Pancreas (tissue), 10 donors: Measurements from ENCODE around the gene GLIPR2. TPM values are rescaled to one million over a fixed set of nuclear protein-coding genes. Genes with fewer than 3 reads are reported as not detected.
A peak's percentile ranks its signal among the peaks of the same experiment; 100 is the strongest.

Experiments
- ATAC-seq, 4 donors: fragments of 200-7000 bp; cut with Tn5 transposase; one replicate each; pipeline versions ENCODE4 v1.8.0 to v1.9.1; 2020; ENCODE audit warnings: mild to moderate bottlenecking in 4 of 4, moderate library complexity in 4 of 4
- DNase-seq, 6 donors: peaks; one replicate each; pipeline ENCODE4 v3.0.0-alpha.2; 2020
- FAIRE-seq: peaks from 2 replicates; lab custom pipeline; 2012; peaks lifted over from hg19 to GRCh38; lab: Jason Lieb, UNC
- H3K27ac ChIP-seq, 4 donors: fragments of 200-600 bp; sonication (generic); 1 replicate in 3 of 4; 2 replicates in 1 of 4; pipeline versions ENCODE4 v1.5.0 to v1.8.0; 2020
- H3K27me3 ChIP-seq, 4 donors: fragments of 200-600 bp; one replicate each; pipeline ENCODE4 v1.8.0; 2021
- H3K36me3 ChIP-seq, 3 donors: fragments of 200-600 bp; sonication (generic) in 1 of 3; one replicate each; pipeline versions ENCODE4 v1.5.0 to v1.8.0; 2020 to 2021
- H3K4me1 ChIP-seq, 3 donors: fragments of 200-600 bp; one replicate each; pipeline ENCODE4 v1.8.0; 2021
- H3K4me3 ChIP-seq, 4 donors: fragments of 200-600 bp; sonication (generic) in 2 of 4; one replicate each; pipeline versions ENCODE4 v1.5.0 to v1.8.0; 2020 to 2021
- H3K9me3 ChIP-seq, 4 donors: fragments of 200-600 bp; one replicate each; pipeline ENCODE4 v1.8.0; 2021
- WGBS, 2 donors: extraction: QIAGEN DNeasy Blood & Tissue Kit; methylation state at CpG; one replicate each; pipeline ENCODE4 v1.1.7; 2013; 5-methylcytosine and 5-hydroxymethylcytosine counted together
- intact Hi-C, 3 donors: fragments of 100-400 bp; cut with DNase I; formaldehyde crosslinking; loops; one replicate each; pipeline versions ENCODE4 v1.11.1 to v1.14.2; 2022
- polyA plus RNA-seq, 2 donors: library from polyadenylated mRNA; stranded (reverse); fragments of 200-250 nt; gene quantifications; one replicate each; pipeline ENCODE4 v1.2.3, GENCODE V29; 2013
- total RNA-seq, 6 donors: library from RNA; stranded (reverse); fragmentation: NEBNext Ultra II Directional in 4 of 6; extraction: Animal tissue kit (Norgen Biotek cat#: 25700) in 4 of 6; gene quantifications; one replicate each; pipeline versions ENCODE4 v1.2.1 to v1.2.4, GENCODE V29; 2021 to 2023
- TF ChIP-seq, protein P1 (sequence below), 4 donors: fragments of 200-600 bp; sonication (generic) in 3 of 4; IDR thresholded peaks; one replicate each; pipeline versions ENCODE4 v1.5.0 to v1.8.0; 2021; ENCODE audit warnings: antibody characterized with exemption in 4 of 4
- donor health status: healthy with polysubstance abuse.
- donor health status: DM: no; HTN: no; CAD: no; lungs with moderate emphysema.
- donor health status: DM: no; HTN: no; CAD: no.
- donor health status: control.
- donor health status: control.
- donor health status: Bipolar disorder and iron deficiency.
- donor health status: DM: yes; HTN: yes; CAD: no.
- donor health status: DM: no; HTN: no; CAD: no.
- donor health status: DM: no; HTN: no; CAD: no.
- donor health status: DM: yes; HTN: yes; CAD: no.

GLIPR2 gene
- total and polyA plus RNA-seq, 8 donors = 1.3 to 10.0 (median 4.5) TPM

DNA sequence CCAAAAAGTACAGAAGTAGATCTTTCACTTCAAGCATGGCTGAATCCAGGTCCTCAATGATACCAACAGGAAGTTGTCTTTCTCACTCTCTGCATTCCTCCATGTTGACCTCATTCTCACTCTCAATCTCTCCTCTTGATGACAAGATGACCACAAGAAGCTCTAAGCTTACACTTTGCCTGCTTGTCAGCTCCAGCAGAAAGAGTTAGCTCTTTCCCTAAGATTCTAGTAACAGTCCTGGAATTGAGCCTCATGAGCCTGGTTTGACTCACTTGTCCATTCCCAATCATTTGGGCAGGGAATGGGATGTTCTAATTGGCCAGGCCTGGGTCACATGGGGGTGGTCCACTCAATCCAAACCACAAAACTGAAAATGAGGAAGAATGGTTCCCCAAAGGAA lies 50.9 kb downstream of the GLIPR2 start:
- Histone ChIP-seq H3K27me3 (no peaks in the 10 kb centered on the region), H3K4me3 (no peak overlapping the region), H3K27ac (no peak overlapping the region), H3K9me3 (no peaks in the 10 kb centered on the region), H3K36me3 (no peaks in the 10 kb centered on the region), H3K4me1 (peaks cover 2 to 9% (median 6%) of the 10 kb centered on the region in 3 donors)
- TF ChIP-seq, protein P1, sequence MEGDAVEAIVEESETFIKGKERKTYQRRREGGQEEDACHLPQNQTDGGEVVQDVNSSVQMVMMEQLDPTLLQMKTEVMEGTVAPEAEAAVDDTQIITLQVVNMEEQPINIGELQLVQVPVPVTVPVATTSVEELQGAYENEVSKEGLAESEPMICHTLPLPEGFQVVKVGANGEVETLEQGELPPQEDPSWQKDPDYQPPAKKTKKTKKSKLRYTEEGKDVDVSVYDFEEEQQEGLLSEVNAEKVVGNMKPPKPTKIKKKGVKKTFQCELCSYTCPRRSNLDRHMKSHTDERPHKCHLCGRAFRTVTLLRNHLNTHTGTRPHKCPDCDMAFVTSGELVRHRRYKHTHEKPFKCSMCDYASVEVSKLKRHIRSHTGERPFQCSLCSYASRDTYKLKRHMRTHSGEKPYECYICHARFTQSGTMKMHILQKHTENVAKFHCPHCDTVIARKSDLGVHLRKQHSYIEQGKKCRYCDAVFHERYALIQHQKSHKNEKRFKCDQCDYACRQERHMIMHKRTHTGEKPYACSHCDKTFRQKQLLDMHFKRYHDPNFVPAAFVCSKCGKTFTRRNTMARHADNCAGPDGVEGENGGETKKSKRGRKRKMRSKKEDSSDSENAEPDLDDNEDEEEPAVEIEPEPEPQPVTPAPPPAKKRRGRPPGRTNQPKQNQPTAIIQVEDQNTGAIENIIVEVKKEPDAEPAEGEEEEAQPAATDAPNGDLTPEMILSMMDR (IDR thresholded peaks at IDR 0.05) = no peak
- intact Hi-C loops = no loop called here
- ATAC-seq (no peak), DNase-seq (no peak), FAIRE-seq (no peak)

DNA sequence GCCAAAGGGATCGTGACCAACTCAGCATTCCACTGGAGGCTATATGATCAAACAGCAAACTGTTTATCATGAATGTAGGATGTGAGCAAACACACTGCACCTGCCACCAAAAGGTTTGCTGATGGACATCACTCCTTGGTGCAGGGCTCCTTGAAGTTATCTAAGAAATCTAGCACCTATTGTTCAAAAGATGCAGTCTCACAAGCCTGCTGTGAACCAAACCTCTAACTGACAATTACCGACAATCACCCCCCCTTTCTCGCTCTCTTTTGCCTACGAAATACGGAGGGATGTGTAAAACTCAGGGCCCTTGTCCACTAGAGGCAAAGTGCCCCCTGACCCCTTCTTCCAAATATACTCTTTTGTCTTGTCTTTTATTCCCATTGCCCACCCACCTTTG lies 51.7 kb downstream of the GLIPR2 start:
- DNase-seq = no peak
- no peaks in the 10 kb centered on the region for H3K27me3 ChIP-seq
- intact Hi-C loops = no loop called here
- TF ChIP-seq, protein P1 (IDR thresholded peaks at IDR 0.05) = no peak
- FAIRE-seq = no peak
- no peaks in the 10 kb centered on the region for H3K36me3 ChIP-seq
- 65 to 73% methylated on average over 5 of the region's 5 CpGs for WGBS, 2 donors
- H3K27ac ChIP-seq = no peak overlapping the region
- no peak overlapping the region for H3K4me3 ChIP-seq
- H3K4me1 ChIP-seq = peaks cover 10 to 17% (median 14%) of the 10 kb centered on the region in 3 donors
- no peaks in the 10 kb centered on the region for H3K9me3 ChIP-seq
- no peak for ATAC-seq

DNA sequence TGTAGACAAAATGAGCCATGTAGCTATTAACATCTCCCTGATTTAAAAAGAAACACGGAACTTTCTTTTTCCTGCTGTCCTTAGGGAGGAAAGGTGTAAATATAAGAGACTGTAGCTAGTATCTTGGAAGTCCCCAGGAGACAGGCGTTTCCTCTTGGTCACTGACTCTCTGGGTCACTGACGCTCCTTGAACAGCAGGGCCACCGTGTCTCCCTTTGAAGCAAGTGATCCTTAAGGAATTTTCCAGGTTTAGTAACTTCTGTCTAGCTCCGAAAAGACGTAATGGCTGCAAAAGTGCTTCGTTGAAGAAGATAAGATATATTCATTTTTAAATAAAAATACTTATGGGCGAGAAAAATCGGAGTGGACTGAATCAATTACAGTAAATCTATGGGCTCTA lies 53.4 kb downstream of the GLIPR2 start:
- FAIRE-seq (no peak), ATAC-seq (peak in 2 of 4 donors; percentile 12 to 17), DNase-seq (no peak)
- H3K4me1 ChIP-seq = peaks cover 14 to 34% (median 20%) of the 10 kb centered on the region in 3 donors
- no peaks in the 10 kb centered on the region for H3K27me3 ChIP-seq
- intact Hi-C loops = no loop called here
- TF ChIP-seq, protein P1 (IDR thresholded peaks at IDR 0.05) = no peak
- H3K9me3 ChIP-seq = no peaks in the 10 kb centered on the region
- H3K4me3 ChIP-seq = peak overlapping the region; percentile 64 to 95 (median 83)
- no peaks in the 10 kb centered on the region for H3K36me3 ChIP-seq
- 4% methylated on average over 9 of the region's 9 CpGs for WGBS, 2 donors
- H3K27ac ChIP-seq = peak overlapping the region; percentile 79 to 93 (median 88)

DNA sequence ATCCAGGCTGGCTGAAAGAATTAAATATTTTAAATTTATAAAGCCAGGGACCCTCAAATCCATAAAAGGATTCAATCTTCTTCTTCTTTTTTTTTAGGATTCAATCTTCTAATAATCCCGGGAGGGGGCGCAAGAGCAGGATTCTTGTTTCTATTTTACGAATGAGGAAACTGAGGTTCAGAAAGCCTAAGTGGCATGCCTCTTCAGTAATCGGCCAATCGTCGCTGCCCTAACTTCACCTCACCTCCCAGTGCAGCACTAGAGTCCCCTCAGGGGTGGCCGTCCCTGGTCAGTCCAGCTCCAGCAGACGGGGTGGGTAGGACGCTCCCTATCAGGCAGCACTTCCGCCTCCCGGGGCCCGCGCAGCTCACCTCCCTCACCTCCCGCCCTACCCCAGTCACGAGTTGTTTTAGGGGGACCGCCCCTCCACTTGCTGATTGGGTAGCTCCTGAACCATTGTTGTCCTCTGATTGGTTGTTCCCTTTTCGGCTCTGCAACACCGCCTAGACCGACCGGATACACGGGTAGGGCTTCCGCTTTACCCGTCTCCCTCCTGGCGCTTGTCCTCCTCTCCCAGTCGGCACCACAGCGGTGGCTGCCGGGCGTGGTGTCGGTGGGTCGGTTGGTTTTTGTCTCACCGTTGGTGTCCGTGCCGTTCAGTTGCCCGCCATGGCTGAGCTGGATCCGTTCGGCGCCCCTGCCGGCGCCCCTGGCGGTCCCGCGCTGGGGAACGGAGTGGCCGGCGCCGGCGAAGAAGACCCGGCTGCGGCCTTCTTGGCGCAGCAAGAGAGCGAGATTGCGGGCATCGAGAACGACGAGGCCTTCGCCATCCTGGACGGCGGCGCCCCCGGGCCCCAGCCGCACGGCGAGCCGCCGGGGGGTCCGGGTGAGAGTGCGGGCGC lies 54.1 kb downstream of the GLIPR2 start, which contains the start of gene CLTA:
CLTA (plus strand) TSS at position 534 of the 902 bp plus-strand sequence; CDS start at position 670, 136 bp downstream.
- TF ChIP-seq, protein P1 (IDR thresholded peaks at IDR 0.05) = peak in 1 of 4 donors; percentile 35
- H3K4me3 ChIP-seq = peak within 1 kb of the TSS; percentile 64 to 95 (median 83)

More for the DNA sequence above, 54.1 kb downstream of the GLIPR2 start, which contains the start of gene CLTA:
- peaks cover 14 to 34% (median 20%) of the 10 kb centered on the region in 3 donors for H3K4me1 ChIP-seq
- intact Hi-C loops = no loop called here
- WGBS, 2 donors = 0% methylated on average over 68 of the region's 68 CpGs
- H3K36me3 ChIP-seq = no peaks in the 10 kb centered on the region
- H3K27me3 ChIP-seq = no peaks in the 10 kb centered on the region
- FAIRE-seq (peak; percentile 45), DNase-seq (peak; percentile 88 to 98 (median 96)), ATAC-seq (peak; percentile 97 to 99 (median 98))
- H3K9me3 ChIP-seq = no peaks in the 10 kb centered on the region
- H3K27ac ChIP-seq = peak within 1 kb of the TSS; percentile 79 to 93 (median 88)
